Measurements from ENCODE around the gene CYFIP1. TPM values are rescaled to one million over a fixed set of nuclear protein-coding genes. Genes with fewer than 3 reads are reported as not detected.
A peak's percentile ranks its signal among the peaks of the same experiment; 100 is the strongest.

Gene CYFIP1
- polyA plus RNA-seq, 4 donors, result 92.0 to 96.9 (median 92.8) TPM

DNA sequence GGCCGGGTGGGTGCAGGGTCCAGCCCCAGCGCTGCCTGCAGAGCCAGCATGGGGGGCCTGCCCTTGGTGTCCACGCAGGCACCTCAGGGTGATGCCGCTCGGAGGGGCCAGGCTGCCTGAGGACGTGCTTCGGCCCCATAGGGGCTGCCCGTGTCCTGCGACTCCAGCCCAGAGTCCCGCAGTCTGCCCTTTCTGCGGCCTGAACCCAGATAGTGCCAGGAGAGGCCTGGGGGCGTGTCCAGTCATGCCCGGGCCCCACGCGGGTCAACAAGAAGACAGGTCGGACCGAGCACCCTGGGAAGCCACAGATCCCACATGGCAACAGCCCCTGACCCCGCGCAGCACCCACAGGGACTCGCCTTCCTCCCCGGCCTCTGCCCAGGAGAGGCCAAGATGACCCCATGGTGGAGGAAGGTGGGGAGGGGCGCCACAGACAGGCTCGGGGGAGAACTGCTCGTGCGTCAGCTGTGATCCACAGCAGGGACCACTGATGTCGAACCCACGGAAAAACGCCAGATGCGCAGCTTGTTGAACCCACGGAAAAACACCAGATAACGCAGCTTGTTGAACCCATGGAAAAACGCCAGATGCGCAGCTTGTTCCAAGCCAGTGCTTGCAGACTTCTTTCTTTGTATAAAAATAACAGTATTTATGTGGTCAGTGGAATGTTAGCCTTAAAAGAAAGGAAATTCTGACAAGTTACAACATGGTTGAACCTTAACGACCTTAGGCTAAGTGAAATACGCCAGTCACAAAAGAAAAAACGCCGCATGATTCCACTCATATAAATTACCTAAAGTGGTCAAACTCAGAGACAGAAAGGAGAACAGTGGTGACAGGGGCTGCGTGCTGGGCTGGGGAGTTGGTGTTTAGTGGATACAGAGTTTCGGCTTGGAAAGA lies 28.5 kb downstream of the CYFIP1 start:
- no peak for DNase-seq (ENCODE audit: low read depth in 4 of 4, low spot score in 3 of 4)

DNA sequence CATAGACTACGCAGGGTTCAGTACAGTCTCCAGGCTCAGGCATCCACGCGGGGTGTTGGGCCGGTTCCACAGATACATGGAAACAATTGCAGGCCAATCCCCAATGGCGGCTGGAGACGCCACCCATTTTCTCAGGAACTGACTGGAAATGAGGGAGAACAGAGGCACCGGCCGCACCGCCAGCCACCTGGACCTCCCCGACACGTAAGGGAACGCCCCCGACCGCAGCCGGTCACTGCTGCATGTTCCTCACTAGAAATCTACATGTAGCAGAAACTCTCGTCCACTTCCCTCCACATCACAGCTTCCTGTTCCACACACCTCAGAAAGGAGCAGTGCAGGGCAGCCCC lies 29.2 kb downstream of the CYFIP1 start:
- DNase-seq (ENCODE audit: low read depth in 4 of 4, low spot score in 3 of 4), result no peak

DNA sequence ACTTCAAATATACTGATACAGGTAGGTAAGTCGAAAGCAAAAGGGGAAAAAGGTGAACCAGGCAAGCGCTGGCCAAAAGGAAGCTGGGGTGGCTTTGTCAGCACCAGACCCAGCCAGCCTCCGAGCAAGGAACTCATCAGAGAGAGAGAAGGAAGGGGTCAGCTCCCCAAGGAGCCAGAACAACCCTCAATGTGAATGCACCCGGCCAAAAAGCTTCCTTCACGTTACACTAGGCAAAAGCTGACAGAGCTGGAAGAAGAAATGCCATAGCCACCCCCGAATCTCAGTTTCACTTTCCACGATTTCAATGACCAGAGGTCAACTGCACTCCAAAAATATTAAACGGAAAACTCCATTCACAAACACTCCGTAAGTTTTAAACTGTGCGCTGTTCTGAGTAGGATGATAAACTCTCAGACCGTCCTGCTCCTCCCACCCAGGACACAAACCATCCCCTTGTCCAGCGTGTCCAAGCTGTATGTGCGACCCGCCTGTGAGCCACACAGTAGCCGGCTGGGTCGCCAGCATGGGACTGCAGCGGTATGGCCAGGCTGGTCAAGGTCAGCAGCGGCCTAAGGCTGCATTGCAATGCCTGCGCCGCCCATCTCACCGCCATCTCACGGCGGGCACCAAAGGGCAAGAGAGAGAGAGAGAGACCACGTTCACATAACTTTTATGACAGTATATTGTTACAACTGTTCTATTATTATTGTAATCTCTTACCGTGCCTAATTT lies 29.7 kb downstream of the CYFIP1 start:
- DNase-seq (ENCODE audit: low read depth in 4 of 4, low spot score in 3 of 4), result no peak

DNA sequence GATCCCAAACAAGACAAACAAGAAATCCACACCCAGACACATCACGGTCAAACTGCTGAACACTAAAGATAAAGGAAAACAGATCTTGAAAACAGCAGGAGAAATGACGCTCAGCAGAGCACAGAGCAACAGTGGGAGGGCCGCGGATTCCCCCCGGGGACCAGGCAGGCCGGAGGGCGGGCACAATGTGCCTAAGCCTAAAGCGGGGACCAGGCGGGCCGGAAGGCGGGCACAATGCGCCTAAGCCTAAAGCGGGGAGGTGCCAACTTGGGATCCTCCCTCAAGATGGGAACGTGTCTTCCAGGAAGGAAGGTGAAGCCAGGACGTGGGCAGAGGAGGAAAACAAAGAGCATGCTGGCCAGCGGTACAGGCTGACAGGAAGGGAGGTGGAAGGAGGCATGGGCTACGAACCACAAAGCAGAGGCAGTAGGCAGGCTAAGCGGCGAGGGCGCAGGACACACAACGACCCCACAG lies 31.1 kb downstream of the CYFIP1 start:
- peak in 2 of 4 donors; percentile 27 to 28 for DNase-seq (ENCODE audit: low read depth in 4 of 4, low spot score in 3 of 4)

DNA sequence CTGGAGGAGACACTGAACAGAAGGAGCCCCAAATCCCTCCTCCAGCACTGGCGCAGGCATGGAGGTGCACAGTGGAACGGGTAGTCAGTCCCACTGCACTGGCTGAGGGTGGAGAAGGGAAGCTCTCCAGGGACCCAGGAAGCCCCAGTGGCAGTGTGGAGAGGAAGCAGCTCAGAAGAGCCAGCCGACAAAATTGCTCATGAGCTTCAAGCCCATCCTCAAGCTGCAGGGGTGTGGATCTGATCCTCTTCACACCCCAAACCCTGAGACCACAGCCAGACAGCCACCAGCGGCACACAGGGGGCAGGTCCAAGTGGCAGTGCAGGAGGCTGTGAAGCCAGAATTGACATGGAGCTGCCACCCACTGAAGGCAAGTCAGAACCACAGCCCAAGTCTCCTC lies 32.1 kb downstream of the CYFIP1 start:
- no peak for DNase-seq (ENCODE audit: low read depth in 4 of 4, low spot score in 3 of 4)

DNA sequence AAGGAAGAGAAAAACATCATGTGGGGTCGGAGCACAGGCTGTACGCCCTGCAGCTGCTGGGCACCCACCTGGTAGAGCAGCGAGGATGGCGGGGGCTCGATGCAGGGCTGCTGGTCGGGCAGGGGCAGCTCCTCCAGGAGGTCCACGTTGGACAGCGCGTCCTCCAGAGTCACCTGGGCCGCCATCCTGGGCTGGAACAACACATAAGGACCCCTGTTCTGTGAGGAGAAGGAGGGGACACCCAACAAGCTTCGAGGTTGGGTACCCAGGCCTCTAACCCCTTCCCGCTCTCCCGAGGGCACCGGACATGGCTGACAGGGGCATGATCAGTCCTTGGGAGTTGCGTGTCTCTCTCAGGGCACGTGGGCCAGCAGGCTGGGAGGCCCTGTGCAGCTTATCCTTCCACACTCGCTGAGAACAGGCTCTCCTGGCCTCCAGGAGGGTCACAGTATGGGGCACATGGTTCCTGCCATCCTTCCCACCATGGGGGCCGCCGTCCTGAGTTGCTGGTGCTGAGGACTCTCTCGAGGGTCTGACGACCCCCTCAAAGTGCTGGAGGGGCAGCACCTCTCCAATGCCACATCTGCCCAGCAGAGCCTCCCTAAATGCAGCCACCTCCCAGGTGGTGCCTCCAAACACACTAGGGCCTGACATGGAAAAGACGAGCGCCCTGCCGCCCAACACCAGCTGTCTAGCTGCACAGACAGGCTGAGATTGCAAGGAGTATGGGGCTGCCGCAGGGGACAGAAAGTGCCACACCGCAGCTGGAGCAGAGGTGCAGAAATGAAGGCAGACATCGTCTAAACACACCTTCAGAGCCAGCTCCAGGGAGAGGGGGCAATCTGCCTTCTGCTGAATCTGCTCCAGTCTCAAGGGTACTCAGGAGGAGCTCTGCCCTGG lies 32.8 kb downstream of the CYFIP1 start:
- no peak for DNase-seq (ENCODE audit: low read depth in 4 of 4, low spot score in 3 of 4)

DNA sequence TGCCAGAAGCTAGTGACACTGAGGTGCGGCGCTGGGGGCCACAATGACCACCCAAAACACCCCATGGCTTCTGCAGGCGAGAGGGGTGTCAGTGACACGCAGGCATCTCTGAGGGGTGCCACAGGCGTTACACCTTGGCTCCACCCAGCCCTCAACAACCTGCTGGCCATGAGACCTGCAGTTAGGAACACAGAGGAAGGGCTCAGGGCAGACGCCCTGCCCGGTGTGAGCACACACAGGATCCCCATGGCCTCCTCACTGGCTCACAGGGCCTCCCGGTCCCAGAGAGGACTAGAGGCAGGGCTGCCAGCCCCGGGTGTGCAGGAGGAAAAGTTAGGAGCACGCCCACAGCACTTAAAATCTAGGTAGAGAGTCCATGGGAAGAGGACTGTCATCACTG lies 35.1 kb downstream of the CYFIP1 start:
- no peak for DNase-seq (ENCODE audit: low read depth in 4 of 4, low spot score in 3 of 4)

DNA sequence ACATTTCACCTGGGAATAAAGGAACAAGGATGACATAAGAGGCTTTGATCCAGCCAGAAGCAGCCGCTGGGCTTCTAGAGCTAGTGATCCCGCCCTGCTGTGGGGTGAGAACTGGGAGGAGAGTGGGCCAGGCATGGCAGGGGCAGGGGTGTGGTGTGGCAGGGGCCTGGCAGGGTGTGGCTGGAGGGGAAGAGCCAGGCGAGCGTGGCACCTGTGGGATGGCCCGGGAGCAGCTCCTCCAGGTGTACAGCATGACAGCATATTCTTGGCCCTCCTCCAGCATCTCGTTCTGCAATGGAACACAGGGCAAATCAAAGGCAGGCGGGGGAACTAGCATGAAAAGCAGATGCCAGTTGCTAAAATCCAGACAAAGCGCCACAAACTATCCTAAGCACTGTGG lies 35.5 kb downstream of the CYFIP1 start:
- no peak for DNase-seq (ENCODE audit: low read depth in 4 of 4, low spot score in 3 of 4)

DNA sequence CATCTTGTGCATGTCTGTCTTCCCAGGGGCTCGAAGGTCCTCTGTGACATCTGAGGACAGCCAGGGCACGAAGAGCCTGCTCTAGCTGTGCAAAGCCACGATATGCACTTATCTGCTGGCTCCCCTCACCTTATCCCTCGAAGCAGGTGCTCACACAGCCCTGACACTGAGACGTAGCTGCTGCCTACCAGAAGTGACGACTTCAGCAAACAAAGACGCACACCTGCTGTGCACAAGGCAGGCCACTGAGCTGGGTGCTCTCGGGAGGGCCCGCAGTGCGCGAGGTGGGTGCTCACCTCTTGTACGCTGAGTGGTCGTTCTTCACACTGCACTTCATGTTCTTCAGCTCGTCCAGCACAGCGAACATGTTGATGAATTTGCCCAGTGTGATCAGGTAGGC lies 37.3 kb downstream of the CYFIP1 start:
- no peak for DNase-seq (ENCODE audit: low read depth in 4 of 4, low spot score in 3 of 4)

DNA sequence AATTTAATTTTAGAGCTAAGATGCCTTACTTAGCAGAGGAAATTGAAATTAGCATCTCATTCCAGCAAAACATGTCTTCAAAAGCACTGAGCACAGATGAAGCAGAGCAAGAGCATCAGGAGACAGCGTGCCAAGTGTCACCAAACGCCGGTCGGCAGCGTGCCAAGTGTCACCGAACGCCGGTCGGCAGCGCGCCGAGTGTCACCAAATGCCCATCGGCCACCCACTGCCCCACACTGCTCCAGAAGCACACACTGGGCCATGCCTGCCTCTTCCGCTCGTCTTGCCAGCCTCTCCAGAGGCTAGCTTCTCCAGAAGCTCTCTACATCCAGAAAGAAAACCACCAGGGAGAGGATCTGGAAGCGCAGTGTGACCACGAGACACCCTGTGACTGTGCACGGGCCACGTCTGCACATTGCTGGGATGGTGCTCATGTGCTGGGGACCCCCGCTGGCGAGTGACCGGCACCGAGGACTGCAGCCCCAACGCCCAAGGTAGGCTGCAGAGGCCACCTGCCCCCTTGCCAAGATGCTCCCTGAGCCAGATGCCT lies 37.8 kb downstream of the CYFIP1 start:
- no peak for DNase-seq (ENCODE audit: low read depth in 4 of 4, low spot score in 3 of 4)

DNA sequence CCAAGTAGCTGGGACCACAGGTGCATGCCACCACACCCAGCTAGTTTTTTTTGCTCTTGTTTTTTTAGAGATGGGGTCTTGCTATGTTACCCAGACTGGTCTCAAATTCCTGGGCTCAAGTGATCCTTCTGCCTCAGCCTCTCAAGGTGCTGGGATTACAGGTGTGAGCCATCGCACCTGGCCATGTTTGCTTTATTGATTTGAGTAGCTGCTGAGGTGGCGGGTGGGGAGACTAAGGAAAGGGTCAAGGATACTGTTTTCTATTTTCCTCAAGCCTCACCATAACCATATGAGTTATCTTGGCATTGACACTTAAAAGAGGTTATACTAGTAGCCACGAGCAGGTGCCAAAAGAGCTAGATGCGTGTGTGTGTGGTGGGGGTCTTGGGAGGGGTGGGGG lies 39.0 kb downstream of the CYFIP1 start:
- DNase-seq (ENCODE audit: low read depth in 4 of 4, low spot score in 3 of 4), result no peak

DNA sequence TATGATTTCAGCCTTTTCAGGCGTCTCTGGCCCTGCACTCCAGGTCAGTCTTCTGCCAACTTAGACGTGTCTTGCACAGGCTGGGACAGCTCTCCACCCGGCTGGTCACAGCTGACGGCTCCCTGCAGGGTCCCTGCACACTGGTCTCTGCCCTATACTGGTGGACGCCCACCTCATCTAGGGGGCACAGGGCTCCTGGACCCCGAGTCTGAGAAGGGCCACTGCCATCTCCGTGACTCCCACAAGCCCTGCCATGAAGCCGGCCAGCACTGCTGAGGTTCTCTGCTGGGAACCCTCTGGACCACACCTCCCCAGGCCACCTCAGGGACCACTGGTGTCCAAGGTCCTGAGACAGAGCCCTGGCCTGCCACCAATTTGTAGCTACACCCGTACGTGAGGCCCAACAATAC lies 40.5 kb downstream of the CYFIP1 start:
- DNase-seq (ENCODE audit: low read depth in 4 of 4, low spot score in 3 of 4), result no peak

DNA sequence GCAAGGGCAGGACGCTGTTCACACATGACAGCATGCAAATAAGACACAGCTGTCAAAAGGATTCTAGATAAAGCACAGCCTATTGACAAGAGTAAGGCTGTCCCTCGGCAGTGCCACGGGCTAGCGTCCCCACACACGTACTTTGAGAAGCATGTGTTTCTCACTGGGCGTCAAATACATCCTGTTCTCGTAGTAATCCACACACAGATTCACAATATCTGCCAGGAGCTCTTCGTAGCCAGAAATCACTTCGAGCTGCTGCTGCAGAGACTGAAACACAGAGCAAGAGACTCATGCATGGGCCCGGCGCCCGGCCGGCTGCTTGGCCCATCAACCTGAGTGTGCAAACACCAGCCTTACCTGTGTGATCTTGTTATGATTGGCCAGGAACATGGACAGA lies 41.1 kb downstream of the CYFIP1 start:
- no peak for DNase-seq (ENCODE audit: low read depth in 4 of 4, low spot score in 3 of 4)

DNA sequence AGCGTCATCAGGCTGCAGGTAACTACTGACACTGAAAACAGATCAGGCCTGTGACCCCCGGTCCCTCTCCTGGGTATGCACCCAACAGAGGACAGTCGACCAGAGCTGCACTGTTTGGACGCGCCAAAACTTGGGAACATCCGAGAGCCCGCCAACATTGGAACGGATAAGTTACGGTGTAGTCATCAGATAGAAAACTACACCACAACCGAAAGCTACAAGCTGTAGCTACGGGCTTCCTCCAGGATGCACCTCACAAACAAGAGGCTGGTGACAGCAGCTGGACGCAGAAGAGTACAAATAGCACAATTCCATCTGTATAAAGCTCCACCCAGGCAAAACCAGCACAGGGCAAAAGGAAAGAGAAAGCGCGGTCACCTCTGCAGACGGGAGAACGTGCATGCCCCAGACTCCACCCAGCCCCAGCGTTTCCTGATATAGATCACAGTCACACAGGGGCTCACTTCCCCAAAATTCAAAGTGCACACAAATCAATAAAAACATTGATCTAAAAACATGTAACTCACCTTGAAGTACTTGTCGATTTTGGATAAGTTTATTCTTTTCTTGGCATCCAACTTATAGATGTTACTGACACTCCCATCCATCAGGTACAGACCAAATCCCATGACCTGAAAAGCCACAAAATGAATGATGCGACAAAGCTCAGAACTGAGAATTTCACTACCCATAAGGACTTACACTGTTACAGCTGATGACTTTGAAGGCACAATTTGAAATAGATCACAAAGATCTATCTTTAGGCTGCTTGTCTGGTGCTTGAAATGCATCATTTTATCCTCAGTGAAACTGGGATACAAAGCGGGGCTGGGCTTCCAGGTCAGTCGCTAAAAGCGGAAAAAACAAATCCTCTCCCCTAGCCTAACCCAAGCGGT lies 43.3 kb downstream of the CYFIP1 start:
- DNase-seq (ENCODE audit: low read depth in 4 of 4, low spot score in 3 of 4), result no peak

DNA sequence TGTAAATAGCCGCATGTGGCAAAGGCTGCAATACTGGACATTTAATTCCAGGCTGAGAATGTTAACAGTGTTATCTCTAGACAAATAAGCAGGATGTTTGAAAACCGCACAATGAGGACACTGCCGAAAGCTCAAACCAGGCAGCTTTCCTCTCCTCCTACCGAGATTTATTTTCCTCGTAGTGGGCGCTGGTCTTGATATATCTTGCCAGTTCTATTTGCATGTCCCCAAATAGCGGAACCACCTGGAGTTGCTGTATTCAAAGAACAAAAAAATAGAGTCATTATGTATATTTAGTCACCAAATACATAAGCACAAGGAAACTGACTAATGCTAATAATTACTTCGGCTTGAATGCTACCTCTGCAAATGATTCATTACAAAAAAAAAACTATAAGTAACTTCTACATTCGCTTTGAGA lies 46.5 kb downstream of the CYFIP1 start:
- DNase-seq (ENCODE audit: low read depth in 4 of 4, low spot score in 3 of 4), result no peak

DNA sequence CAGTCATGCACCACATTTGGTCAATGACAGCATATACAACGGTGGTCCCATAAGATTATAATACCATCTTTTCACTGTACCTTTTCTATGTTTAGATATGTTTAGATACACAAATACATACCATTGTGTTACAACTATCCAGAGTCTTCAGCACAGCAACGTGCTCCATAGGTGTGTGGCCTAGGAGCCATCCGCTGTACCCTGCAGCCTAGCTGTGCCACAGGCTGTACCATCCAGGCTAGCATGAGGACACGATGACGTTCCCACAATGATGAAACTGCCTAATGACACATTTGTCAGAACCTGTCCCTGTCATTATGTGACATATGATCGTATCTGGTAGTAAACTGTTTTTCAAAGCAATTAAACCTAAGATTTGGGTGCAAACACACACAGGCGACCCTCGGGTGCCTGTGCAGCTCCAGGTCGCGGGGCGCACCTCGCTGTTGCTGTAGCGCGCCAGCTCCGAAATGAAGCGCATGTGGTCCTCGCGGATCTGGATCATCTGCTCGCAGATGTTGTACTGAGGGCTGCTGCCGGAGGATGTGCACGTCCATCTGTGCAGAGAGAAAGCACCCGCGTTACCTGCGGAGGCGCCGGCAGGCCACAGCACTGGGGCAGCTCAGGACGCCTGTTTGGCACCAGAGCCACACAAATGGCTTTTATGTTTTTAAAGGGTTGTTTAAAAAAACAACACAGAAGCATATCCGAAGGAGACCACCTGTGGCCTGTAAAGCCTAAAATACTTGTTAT lies 48.2 kb downstream of the CYFIP1 start:
- DNase-seq (ENCODE audit: low read depth in 4 of 4, low spot score in 3 of 4), result no peak

DNA sequence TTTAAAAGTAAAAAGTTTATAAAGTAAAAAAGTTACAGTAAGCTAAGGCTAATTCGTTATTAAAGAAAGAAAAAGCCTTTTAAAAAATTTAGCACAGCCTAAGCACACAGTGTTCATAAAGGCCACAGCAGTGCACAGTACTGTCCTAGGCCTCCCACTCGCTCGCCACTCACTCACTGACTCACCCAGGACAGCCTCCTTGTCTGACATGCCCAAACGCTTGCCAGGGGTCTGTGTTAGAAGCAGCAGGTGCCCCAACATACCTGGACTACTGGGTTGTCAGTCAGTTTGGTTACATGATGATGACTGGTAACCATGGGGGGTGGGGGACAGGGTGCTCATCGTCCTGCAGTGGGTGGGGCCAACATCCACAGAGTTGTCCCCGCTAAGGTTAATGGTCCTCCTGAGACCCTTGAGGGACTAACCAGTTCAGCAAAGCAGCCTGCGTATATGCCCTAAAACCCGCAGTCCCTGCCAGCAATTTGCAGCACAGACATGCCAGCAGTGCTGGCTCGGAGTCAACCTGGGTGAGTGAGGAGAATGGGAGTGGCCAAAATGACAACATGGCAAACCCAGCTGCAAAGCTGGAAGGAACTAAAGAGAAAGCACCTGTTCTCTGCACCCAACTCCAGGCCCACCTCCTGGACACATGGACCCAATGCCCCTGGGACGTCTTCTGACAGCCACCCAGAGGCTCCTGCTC lies 49.2 kb downstream of the CYFIP1 start:
- no peak for DNase-seq (ENCODE audit: low read depth in 4 of 4, low spot score in 3 of 4)

DNA sequence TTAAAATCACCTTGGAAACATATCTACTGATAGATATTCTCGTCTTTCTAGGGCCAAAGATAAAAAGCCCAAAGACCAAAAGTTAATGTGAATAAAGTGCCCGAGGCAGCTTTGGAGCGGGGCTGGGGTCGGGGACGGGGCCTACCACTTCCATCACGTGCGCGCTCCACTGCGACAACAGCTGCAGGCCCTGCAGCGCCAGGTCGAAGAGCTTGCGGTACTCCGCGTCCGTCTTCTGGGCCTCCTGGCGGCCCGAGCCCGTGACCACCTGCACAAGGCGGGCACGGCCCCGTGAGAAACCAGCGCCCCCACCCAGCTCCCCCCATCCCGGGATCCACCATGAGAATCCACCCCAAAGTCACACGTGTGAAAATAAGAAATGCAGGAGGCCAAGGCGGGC lies 52.4 kb downstream of the CYFIP1 start:
- DNase-seq (ENCODE audit: low read depth in 4 of 4, low spot score in 3 of 4), result no peak

Data from right renal pelvis (tissue), 4 donors.